ENCODE measurements around the gene RETN.

The RETN gene

GRCh38 chr19:7655581-7655980 is 13.3 kb upstream of the RETN start:
- peaks cover 3% of the 10 kb centered on the region for H3K4me1 ChIP-seq (ENCODE audit: control insufficient read depth, insufficient read depth, low read length)
- H3K27ac ChIP-seq (ENCODE audit: low read depth, low read length): no peak overlapping the region
- H3K4me3 ChIP-seq (ENCODE audit: low read length): no peak overlapping the region
- H3K36me3 ChIP-seq (ENCODE audit: control insufficient read depth, insufficient read depth, low read length): no peaks in the 10 kb centered on the region
- H3K9ac ChIP-seq (ENCODE audit: low read length): no peak overlapping the region
- H3K27me3 ChIP-seq (ENCODE audit: control insufficient read depth, insufficient read depth, low read length): no peaks in the 10 kb centered on the region

GRCh38 chr19:7657131-7657751 is 11.6 kb upstream of the RETN start:
- Histone ChIP-seq H3K4me1 (ENCODE audit: control insufficient read depth, insufficient read depth, low read length) (peaks cover 1% of the 10 kb centered on the region), H3K9ac (ENCODE audit: low read length) (no peak overlapping the region), H3K36me3 (ENCODE audit: control insufficient read depth, insufficient read depth, low read length) (no peaks in the 10 kb centered on the region), H3K4me3 (ENCODE audit: low read length) (no peak overlapping the region), H3K27ac (ENCODE audit: low read depth, low read length) (no peak overlapping the region), H3K27me3 (ENCODE audit: control insufficient read depth, insufficient read depth, low read length) (no peaks in the 10 kb centered on the region)

GRCh38 chr19:7658219-7658686 is 10.6 kb upstream of the RETN start:
- no peaks in the 10 kb centered on the region for H3K4me1 ChIP-seq (ENCODE audit: control insufficient read depth, insufficient read depth, low read length)
- H3K9ac ChIP-seq (ENCODE audit: low read length): no peak overlapping the region
- H3K27me3 ChIP-seq (ENCODE audit: control insufficient read depth, insufficient read depth, low read length): no peaks in the 10 kb centered on the region
- H3K4me3 ChIP-seq (ENCODE audit: low read length): no peak overlapping the region
- H3K36me3 ChIP-seq (ENCODE audit: control insufficient read depth, insufficient read depth, low read length): no peaks in the 10 kb centered on the region
- H3K27ac ChIP-seq (ENCODE audit: low read depth, low read length): no peak overlapping the region

- H3K36me3 ChIP-seq (ENCODE audit: control insufficient read depth, insufficient read depth, low read length): no peaks in the 10 kb centered on the region
- no peak overlapping the region for H3K27ac ChIP-seq (ENCODE audit: low read depth, low read length)
- no peaks in the 10 kb centered on the region for H3K27me3 ChIP-seq (ENCODE audit: control insufficient read depth, insufficient read depth, low read length)
- H3K4me3 ChIP-seq (ENCODE audit: low read length): no peak overlapping the region
- no peak overlapping the region for H3K9ac ChIP-seq (ENCODE audit: low read length)
- no peaks in the 10 kb centered on the region for H3K4me1 ChIP-seq (ENCODE audit: control insufficient read depth, insufficient read depth, low read length)
These were observed 6.9 kb upstream of the RETN start for GRCh38 chr19:7661744-7662538.

- H3K4me3 ChIP-seq (ENCODE audit: low read length): no peak overlapping the region
- no peaks in the 10 kb centered on the region for H3K4me1 ChIP-seq (ENCODE audit: control insufficient read depth, insufficient read depth, low read length)
- no peak overlapping the region for H3K27ac ChIP-seq (ENCODE audit: low read depth, low read length)
- H3K27me3 ChIP-seq (ENCODE audit: control insufficient read depth, insufficient read depth, low read length): no peaks in the 10 kb centered on the region
- no peaks in the 10 kb centered on the region for H3K36me3 ChIP-seq (ENCODE audit: control insufficient read depth, insufficient read depth, low read length)
- H3K9ac ChIP-seq (ENCODE audit: low read length): no peak overlapping the region
These were observed 6.2 kb upstream of the RETN start for GRCh38 chr19:7662657-7663056.

- no peak overlapping the region for H3K4me3 ChIP-seq (ENCODE audit: low read length)
- no peaks in the 10 kb centered on the region for H3K36me3 ChIP-seq (ENCODE audit: control insufficient read depth, insufficient read depth, low read length)
- no peaks in the 10 kb centered on the region for H3K4me1 ChIP-seq (ENCODE audit: control insufficient read depth, insufficient read depth, low read length)
- H3K9ac ChIP-seq (ENCODE audit: low read length): no peak overlapping the region
- no peaks in the 10 kb centered on the region for H3K27me3 ChIP-seq (ENCODE audit: control insufficient read depth, insufficient read depth, low read length)
- no peak overlapping the region for H3K27ac ChIP-seq (ENCODE audit: low read depth, low read length)
These were observed 5.1 kb upstream of the RETN start for GRCh38 chr19:7663706-7664105.

- no peaks in the 10 kb centered on the region for H3K36me3 ChIP-seq (ENCODE audit: control insufficient read depth, insufficient read depth, low read length)
- no peak overlapping the region for H3K4me3 ChIP-seq (ENCODE audit: low read length)
- no peaks in the 10 kb centered on the region for H3K27me3 ChIP-seq (ENCODE audit: control insufficient read depth, insufficient read depth, low read length)
- no peak overlapping the region for H3K27ac ChIP-seq (ENCODE audit: low read depth, low read length)
- H3K4me1 ChIP-seq (ENCODE audit: control insufficient read depth, insufficient read depth, low read length): no peaks in the 10 kb centered on the region
- no peak overlapping the region for H3K9ac ChIP-seq (ENCODE audit: low read length)
These were observed 3.8 kb upstream of the RETN start for GRCh38 chr19:7665076-7665475.

GRCh38 chr19:7669641-7670040 is 792 bp downstream of the RETN start:
- Histone ChIP-seq H3K36me3 (ENCODE audit: control insufficient read depth, insufficient read depth, low read length) (no peaks in the 10 kb centered on the region), H3K4me3 (ENCODE audit: low read length) (no peak overlapping the region), H3K27me3 (ENCODE audit: control insufficient read depth, insufficient read depth, low read length) (peaks cover 4% of the 10 kb centered on the region), H3K9ac (ENCODE audit: low read length) (no peak overlapping the region), H3K27ac (ENCODE audit: low read depth, low read length) (no peak overlapping the region), H3K4me1 (ENCODE audit: control insufficient read depth, insufficient read depth, low read length) (no peaks in the 10 kb centered on the region)

GRCh38 chr19:7670150-7670783 is 1.4 kb downstream of the RETN start:
- peaks cover 4% of the 10 kb centered on the region for H3K27me3 ChIP-seq (ENCODE audit: control insufficient read depth, insufficient read depth, low read length)
- no peaks in the 10 kb centered on the region for H3K36me3 ChIP-seq (ENCODE audit: control insufficient read depth, insufficient read depth, low read length)
- no peak overlapping the region for H3K9ac ChIP-seq (ENCODE audit: low read length)
- H3K27ac ChIP-seq (ENCODE audit: low read depth, low read length): no peak overlapping the region
- H3K4me3 ChIP-seq (ENCODE audit: low read length): no peak overlapping the region
- no peaks in the 10 kb centered on the region for H3K4me1 ChIP-seq (ENCODE audit: control insufficient read depth, insufficient read depth, low read length)

- Histone ChIP-seq H3K27ac (ENCODE audit: low read depth, low read length) (no peak overlapping the region), H3K4me3 (ENCODE audit: low read length) (no peak overlapping the region), H3K27me3 (ENCODE audit: control insufficient read depth, insufficient read depth, low read length) (peaks cover 4% of the 10 kb centered on the region), H3K36me3 (ENCODE audit: control insufficient read depth, insufficient read depth, low read length) (no peaks in the 10 kb centered on the region), H3K4me1 (ENCODE audit: control insufficient read depth, insufficient read depth, low read length) (no peaks in the 10 kb centered on the region), H3K9ac (ENCODE audit: low read length) (no peak overlapping the region)
These were observed 1.9 kb downstream of the RETN start for GRCh38 chr19:7670790-7671189.

- Histone ChIP-seq H3K4me1 (ENCODE audit: control insufficient read depth, insufficient read depth, low read length) (no peaks in the 10 kb centered on the region), H3K4me3 (ENCODE audit: low read length) (no peak overlapping the region), H3K27me3 (ENCODE audit: control insufficient read depth, insufficient read depth, low read length) (peaks cover 4% of the 10 kb centered on the region)
These were observed 3.7 kb downstream of the RETN start for GRCh38 chr19:7672522-7672921.

GRCh38 chr19:7674010-7675005 is 5.5 kb downstream of the RETN start:
- Histone ChIP-seq H3K27ac (ENCODE audit: low read depth, low read length) (no peak overlapping the region), H3K4me3 (ENCODE audit: low read length) (no peak overlapping the region), H3K27me3 (ENCODE audit: control insufficient read depth, insufficient read depth, low read length) (peaks cover 4% of the 10 kb centered on the region), H3K4me1 (ENCODE audit: control insufficient read depth, insufficient read depth, low read length) (no peaks in the 10 kb centered on the region), H3K9ac (ENCODE audit: low read length) (no peak overlapping the region), H3K36me3 (ENCODE audit: control insufficient read depth, insufficient read depth, low read length) (no peaks in the 10 kb centered on the region)

More at GRCh38 chr19:7672522-7672921, 3.7 kb downstream of the RETN start:
- no peak overlapping the region for H3K27ac ChIP-seq (ENCODE audit: low read depth, low read length)
- H3K9ac ChIP-seq (ENCODE audit: low read length): no peak overlapping the region
- H3K36me3 ChIP-seq (ENCODE audit: control insufficient read depth, insufficient read depth, low read length): no peaks in the 10 kb centered on the region

Data from rectal smooth muscle tissue (tissue), 1 donor.